Stimulated activated CD8-positive, alpha-beta memory T cell treated with anti-CD3 and anti-CD28 coated beads, Interleukin-12 subunit alpha, Interleukin-12 subunit beta, amount 100 ng/mL, for 1 hour (primary cell): Measurements from ENCODE around the gene METTL27.
"Not testable (repeated sequence)": the region's sequence is repeated elsewhere in the genome, so short reads cannot be mapped to it uniquely, and the experiment has no call there.

Source experiments
- DNase-seq: peaks from one replicate; pipeline ENCODE4 v3.0.0-alpha.2; 2020; ENCODE audit warnings: low read depth

METTL27 gene

GRCh38 chr7:73869011-73869798 is 26.9 kb upstream of the METTL27 start:
- DNase-seq: no peak

DNA sequence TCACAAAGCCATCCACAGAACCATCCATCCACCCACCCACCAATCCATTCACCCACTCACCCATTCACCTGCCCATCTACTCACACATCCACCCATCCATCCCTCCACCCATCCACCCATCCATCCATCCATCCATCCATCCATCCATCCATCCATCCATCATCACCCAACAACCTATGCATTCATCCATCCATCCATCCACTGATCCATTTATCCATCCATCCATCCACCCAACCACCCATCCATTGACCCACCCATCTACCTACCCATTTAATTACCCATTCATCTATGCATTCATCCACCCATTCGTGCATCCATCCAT is 24.1 kb upstream of the METTL27 start:
- DNase-seq: no peak

- DNase-seq: no peak
Observed at GRCh38 chr7:73865738-73866445, 23.6 kb upstream of the METTL27 start.

GRCh38 chr7:73864981-73865711 is 22.8 kb upstream of the METTL27 start:
- DNase-seq: no peak

- no peak for DNase-seq
Observed at GRCh38 chr7:73861305-73861704, 19.0 kb upstream of the METTL27 start.

- no peak for DNase-seq
Observed at GRCh38 chr7:73860859-73861258, 18.5 kb upstream of the METTL27 start, which contains the start of gene TMEM270. TSS of gene TMEM270 (plus strand) at chr7:73861159. CDS start at chr7:73861195, 36 bp downstream.

DNA sequence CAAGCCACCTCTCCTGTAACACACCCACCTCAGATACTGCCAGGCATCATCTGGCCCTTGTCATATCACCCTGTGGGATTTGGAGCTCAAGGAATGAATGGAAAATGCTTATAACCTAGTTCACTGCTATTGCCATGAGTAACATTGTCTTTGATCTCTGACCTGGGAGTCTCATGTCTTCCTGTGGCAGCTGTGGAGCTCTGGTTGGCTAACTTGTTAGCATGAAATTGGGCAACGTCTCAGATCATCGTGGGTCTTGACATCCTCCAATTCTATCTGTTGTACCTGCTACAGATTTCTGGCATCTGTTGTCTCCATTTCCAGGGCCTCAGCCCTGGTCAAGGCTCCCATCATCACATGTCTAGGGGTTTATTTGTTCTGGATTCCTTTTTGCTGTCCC is 16.5 kb upstream of the METTL27 start:
- no peak for DNase-seq

- DNase-seq: no peak
Observed at GRCh38 chr7:73856941-73857340, 14.6 kb upstream of the METTL27 start.

DNA sequence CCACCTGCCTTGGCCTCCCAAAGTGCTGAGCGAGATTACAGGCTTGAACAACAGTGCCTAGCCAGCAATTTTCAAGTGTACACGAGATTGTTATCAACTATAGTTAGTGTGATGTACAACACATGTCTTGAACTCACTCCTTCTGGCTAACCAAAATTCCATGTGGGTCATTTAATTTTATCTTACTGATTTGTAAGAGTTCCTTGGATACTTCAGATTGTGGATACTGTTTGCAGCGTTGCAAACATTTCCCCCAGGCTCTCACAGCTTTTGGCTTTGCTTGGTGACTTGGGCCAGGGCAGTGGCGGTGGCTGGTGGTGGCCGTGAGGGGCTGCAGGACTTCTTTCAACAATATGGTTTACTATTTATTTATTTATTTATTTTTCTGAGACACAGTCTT is 10.2 kb upstream of the METTL27 start:
- DNase-seq: no peak

GRCh38 chr7:73851410-73852338 is 9.4 kb upstream of the METTL27 start:
- no peak for DNase-seq

DNA sequence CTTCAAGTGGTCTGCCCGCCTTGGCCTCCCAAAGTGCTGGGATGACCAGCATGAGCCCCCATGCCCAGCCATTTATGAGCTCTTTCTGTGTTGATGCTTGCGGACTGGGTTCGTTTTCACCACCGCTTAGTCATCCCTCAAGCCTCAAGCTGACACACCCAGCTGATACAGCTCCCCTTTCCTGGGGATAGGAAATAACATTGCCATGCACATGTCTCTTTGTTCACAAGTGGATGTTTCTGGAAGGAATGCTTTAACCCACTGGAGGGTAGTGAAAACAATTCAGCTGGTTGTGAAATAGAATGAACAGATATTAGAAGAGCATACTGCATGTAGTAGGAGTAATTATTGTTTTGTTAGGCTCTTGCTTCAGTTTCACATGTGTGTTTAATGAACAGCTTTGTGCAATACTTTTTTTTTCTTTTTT is 8.5 kb upstream of the METTL27 start:
- no peak for DNase-seq

DNA sequence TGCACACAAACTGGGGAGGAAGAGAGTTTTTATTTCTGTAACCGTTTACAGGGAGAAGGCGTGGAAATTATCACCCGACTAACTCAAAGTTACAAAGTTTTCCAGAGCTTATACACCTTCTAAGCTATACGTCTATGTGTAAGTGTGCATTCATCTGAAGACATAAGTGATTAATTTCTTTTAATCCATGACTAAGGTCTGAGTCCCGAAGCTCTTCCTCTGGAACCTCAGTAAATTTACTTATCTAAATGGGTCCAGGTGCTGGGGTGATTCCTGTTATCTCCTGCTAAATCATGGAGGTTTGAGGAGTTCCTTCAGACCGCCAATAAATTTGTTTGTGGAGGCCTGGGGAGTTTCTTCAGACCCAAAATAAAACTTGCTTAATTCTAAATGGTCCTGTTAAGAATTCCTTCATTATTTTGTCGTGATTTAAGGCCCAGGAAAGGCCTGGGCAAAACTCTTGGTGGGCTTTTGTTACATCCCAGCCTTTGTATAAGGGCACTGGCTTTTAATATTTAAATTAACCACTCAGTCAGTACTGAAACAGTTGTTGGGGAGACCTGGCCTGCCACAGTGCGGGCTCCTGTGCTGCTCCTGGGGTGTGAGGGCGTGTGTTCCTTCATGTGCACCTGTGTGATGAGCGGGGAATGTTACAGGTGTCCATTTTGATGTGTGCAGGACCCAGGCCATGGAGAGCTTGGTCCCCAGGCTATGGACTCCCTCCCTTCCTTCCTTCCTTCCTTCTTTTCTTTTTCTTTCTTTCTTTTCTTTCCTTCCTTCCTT is 5.8 kb upstream of the METTL27 start:
- no peak for DNase-seq

DNA sequence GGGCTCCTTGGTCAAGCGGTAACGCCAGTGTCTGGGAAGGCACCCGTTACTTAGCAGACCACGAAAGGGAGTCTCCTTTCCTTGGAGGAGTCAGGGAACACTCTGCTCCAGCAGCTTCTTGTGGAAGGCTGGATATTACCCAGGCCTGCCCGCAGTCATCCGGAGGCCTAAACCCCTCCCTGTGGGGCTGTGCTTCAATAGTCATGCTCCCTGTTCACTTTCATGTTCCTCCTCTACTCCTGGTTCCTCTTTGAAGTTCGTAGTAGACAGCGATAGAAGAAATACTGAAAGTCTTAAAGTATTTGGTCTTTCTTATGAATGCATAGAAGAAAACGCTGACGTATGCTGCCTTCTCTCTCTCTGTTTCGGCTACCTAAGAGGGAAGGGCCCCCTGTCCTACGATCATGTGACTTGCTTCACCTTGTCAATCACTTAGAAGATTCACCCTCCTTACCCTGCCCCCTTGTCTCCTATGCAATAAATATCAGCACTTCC is 3.4 kb upstream of the METTL27 start:
- DNase-seq: not testable (repeated sequence)

DNA sequence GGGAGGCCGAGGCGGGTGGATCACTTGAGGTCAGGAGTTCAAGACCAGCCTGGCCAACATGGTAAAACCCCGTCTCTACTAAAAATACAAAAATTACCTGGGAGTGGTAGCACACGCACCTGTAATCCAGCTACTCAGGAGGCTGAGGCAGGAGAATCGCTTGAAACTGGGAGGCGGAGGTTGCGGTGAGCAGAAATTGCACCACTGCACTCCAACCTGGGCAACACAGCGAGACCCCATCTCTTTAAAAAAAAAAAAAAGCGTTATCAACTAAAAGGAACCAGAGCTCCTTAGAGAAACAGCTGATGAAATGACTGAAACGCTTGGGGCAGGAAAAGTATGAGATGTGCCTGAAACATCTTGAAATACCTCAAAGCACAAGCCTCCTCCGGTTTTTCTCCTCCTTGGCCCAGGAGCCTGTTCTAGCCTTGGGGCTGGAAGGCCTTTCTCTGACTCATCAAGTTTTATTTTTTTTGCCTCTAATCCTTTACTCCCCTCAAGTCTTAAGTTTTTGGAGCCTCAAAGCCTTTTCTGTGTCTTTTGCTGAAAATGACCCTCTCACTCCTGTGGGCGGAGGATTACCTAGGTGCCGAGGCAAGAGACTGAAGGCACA is 2.6 kb upstream of the METTL27 start:
- DNase-seq: no peak

GRCh38 chr7:73844131-73844547 is 1.8 kb upstream of the METTL27 start:
- no peak for DNase-seq

- DNase-seq: no peak
Observed at GRCh38 chr7:73841689-73842066, 638 bp downstream of the METTL27 start.

- DNase-seq: no peak
Observed at GRCh38 chr7:73840715-73841379, 1.5 kb downstream of the METTL27 start.

DNA sequence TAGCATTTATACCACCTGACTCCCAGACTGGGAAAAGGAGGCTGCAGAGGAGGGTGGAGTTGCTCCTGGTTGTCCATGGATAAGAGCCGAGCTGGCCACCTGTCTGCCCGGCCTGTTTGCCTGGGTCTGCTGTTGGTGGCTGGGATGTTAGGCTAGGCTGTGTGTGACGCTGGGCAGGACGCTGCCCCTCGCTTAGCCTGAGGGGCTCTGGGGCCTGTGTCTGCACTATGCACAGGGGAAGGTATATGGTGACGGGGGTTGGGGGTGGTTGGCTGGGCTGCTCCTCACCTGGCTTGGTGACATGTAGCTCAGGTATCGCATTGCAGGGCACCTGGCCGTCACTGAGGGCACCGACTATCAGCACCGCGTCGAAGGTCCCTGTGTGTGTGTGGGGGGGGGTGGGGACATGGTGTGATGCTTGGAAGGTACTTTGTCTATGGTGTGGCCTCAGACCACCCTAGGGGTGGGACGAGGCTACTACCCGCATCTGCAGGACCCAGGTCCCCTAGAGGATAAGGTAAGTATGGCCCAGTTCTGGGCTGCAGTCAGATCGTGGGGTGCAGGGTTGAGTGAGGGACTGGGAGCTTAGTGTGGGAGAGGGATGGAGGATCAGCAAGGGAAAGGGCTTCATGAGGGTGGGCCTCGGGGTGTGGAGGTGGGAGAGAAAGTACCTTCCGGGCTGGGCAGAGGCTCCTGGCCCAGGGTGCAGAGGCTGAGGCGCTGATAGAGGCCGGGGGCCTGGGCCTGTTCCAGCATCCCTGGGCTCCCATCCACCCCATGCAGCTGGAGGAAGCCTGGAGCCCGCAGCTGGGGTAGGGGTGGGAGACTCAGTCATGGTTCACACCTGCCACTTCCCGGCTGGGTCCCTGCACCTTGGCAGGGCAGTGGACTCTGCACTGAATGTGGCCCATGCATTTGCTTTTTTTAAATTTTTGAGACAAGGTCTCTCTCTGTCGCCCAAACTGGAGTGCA is 2.3 kb downstream of the METTL27 start:
- no peak for DNase-seq

- DNase-seq: no peak
Observed at GRCh38 chr7:73839290-73839689, 3.0 kb downstream of the METTL27 start.
